IMR-90 (cell line): ENCODE results near the gene COL8A1.

ENCODE experiments used
- BHLHE40 ChIP-seq: fragments of 150-350 bp; IDR thresholded peaks from 2 replicates; pipeline ENCODE4 v1.6.1; 2016; ENCODE audit warnings: mild to moderate bottlenecking, low read depth, low read length
- CEBPB ChIP-seq: IDR thresholded peaks from 2 replicates; pipeline ENCODE4 v1.6.1; 2012; ENCODE audit warnings: low read depth, low read length, improper control_type of control experiment
- CTCF ChIP-seq: conservative IDR thresholded peaks from 2 replicates; pipeline ENCODE4 v1.5.1; 2012; ENCODE audit warnings: mild to moderate bottlenecking, low read depth, low read length, improper control_type of control experiment
- FOS ChIP-seq: fragments of 150-350 bp; IDR thresholded peaks from 2 replicates; pipeline ENCODE4 v1.6.1; 2016; ENCODE audit warnings: low read depth, low read length
- MAFK ChIP-seq: IDR thresholded peaks from 2 replicates; pipeline ENCODE4 v1.6.1; 2012; ENCODE audit warnings: low read depth, low read length, improper control_type of control experiment
- MAZ ChIP-seq: IDR thresholded peaks from 2 replicates; pipeline ENCODE4 v1.6.1; 2012; ENCODE audit warnings: low read depth, mild to moderate bottlenecking, low read length, improper control_type of control experiment, moderate library complexity, borderline replicate concordance
- MXI1 ChIP-seq: IDR thresholded peaks from 2 replicates; pipeline ENCODE4 v1.6.1; 2012; ENCODE audit warnings: low read depth, mild to moderate bottlenecking, low read length, moderate library complexity, borderline replicate concordance
- POLR2A ChIP-seq: IDR thresholded peaks from 2 replicates; pipeline ENCODE4 v1.6.1; 2012; ENCODE audit warnings: mild to moderate bottlenecking, low read depth, low read length
- RAD21 ChIP-seq: IDR thresholded peaks from 2 replicates; pipeline ENCODE4 v1.6.1; 2012; ENCODE audit warnings: low read length, improper control_type of control experiment
- RCOR1 ChIP-seq: IDR thresholded peaks from 2 replicates; pipeline ENCODE4 v1.6.1; 2012; ENCODE audit warnings: mild to moderate bottlenecking, low read length, improper control_type of control experiment; ENCODE audit not compliant: insufficient replicate concordance
- RFX5 ChIP-seq: IDR thresholded peaks from 2 replicates; pipeline ENCODE4 v1.8.0; 2012; ENCODE audit warnings: low read depth, mild to moderate bottlenecking, low read length, moderate library complexity
- USF2 ChIP-seq: fragments of 150-350 bp; IDR thresholded peaks from 2 replicates; pipeline ENCODE4 v1.6.1; 2017; ENCODE audit warnings: mild to moderate bottlenecking, antibody characterized with exemption, low read length, low read depth

- TF ChIP-seq CTCF (no peak), RAD21 (no peak), MAZ (no peak), RFX5 (no peak), USF2 (no peak), BHLHE40 (no peak), FOS (no peak), POLR2A (no peak), MXI1 (no peak), CEBPB (peak; percentile 53; the same call in 1 of the 2 replicates), MAFK (no peak), RCOR1 (no peak)
Measured at GRCh38 chr3:99639579-99639978, 1.2 kb downstream of the COL8A1 start.
